ENCODE data around the gene KCNJ8. TPM values are rescaled to one million over a fixed set of nuclear protein-coding genes. Genes with fewer than 3 reads are reported as not detected.

The KCNJ8 gene
- total and polyA plus RNA-seq, 2 of the 8 experiments (the other 6 are each of a cell fraction or from before 2014, with no cell fraction given), result 0.48 to 1.4 TPM

DNA sequence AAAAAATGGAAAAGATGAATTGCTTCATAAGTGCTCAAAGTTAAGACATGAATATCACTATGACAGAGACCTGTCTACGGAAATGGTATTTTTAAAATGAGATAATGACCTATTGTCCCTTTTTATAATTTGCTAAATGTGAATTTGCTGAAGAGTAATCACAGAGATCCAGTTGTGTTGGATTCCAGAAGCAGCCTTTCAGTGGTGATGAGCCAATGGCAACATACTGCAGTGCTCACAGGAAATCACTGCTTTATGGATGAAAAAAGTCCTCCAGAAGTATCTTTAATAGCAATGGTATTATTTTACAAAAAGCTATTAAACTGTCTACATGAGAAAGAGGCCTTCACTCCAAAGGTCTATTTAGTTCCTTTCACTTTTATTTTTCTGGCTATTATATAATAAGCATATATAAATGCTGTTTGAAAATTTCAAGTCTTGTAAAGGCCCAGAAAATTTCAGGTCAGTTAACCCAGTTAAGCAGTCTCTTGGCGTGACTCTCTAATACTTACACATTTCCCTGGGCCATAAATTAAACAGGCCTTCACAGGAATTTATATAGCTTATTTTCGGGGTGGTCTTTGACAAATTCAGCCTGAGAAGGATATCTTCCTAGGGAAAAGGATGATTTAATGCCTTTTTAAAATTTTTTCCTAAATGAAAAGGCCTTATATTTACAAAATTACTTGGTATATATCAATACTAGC is 55.4 kb downstream of the KCNJ8 start (continued):
- TF ChIP-seq, protein P1, sequence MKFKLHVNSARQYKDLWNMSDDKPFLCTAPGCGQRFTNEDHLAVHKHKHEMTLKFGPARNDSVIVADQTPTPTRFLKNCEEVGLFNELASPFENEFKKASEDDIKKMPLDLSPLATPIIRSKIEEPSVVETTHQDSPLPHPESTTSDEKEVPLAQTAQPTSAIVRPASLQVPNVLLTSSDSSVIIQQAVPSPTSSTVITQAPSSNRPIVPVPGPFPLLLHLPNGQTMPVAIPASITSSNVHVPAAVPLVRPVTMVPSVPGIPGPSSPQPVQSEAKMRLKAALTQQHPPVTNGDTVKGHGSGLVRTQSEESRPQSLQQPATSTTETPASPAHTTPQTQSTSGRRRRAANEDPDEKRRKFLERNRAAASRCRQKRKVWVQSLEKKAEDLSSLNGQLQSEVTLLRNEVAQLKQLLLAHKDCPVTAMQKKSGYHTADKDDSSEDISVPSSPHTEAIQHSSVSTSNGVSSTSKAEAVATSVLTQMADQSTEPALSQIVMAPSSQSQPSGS (IDR thresholded peaks at IDR 0.05; ENCODE audit: low read length), result no peak
- TF ChIP-seq TCF12 (IDR thresholded peaks at IDR 0.05; ENCODE audit: low read depth, low read length), result no peak
- TF ChIP-seq, protein P2, sequence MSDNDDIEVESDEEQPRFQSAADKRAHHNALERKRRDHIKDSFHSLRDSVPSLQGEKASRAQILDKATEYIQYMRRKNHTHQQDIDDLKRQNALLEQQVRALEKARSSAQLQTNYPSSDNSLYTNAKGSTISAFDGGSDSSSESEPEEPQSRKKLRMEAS (IDR thresholded peaks at IDR 0.05), result no peak
- no peak for TF ChIP-seq EP300 (IDR thresholded peaks at IDR 0.05; ENCODE audit: borderline replicate concordance in 1 of 2, low read depth in 2 of 2, low read length in 2 of 2)
- TF ChIP-seq SRF (IDR thresholded peaks at IDR 0.05; ENCODE audit: low read depth, low read length), result no peak
